ENCODE data around the gene PNPLA1. TPM values are rescaled to one million over a fixed set of nuclear protein-coding genes. Genes with fewer than 3 reads are reported as not detected.
"Not testable (repeated sequence)": the region's sequence is repeated elsewhere in the genome, so short reads cannot be mapped to it uniquely, and the experiment has no call there.

The PNPLA1 gene
- total RNA-seq, 2 donors from 2014 or later, result not detected

GRCh38 chr6:36336208-36336710 is 66.4 kb downstream of the PNPLA1 start:
- ATAC-seq (no peak), DNase-seq (no peak)
- no peaks in the 10 kb centered on the region for H3K9me3 ChIP-seq
- WGBS, 2 donors, result 78 to 80% methylated on average over 5 of the region's 5 CpGs
- no peak overlapping the region for H3K27ac ChIP-seq
- H3K27me3 ChIP-seq, result no peaks in the 10 kb centered on the region
- no peaks in the 10 kb centered on the region for H3K36me3 ChIP-seq (replicated peaks in 1 of 2; ENCODE audit: insufficient read depth in 1 of 2, low read depth in 2 of 2)
- H3K4me3 ChIP-seq, result no peak overlapping the region
- no peak for TF ChIP-seq CTCF (IDR thresholded peaks at IDR 0.05)
- no peak for TF ChIP-seq POLR2A (IDR thresholded peaks at IDR 0.05)
- peaks cover 38% of the 10 kb centered on the region for H3K4me1 ChIP-seq
- intact Hi-C loops (cut with DNase I), result no loop called here

GRCh38 chr6:36336779-36337241 is 67.0 kb downstream of the PNPLA1 start, which contains the start of gene BNIP5:
BNIP5 (minus strand) TSS chr6:36336888; CDS start chr6:36330690, 6,198 bp downstream.
- no peak for DNase-seq
- ATAC-seq, result no peak
- H3K36me3 ChIP-seq (replicated peaks in 1 of 2; ENCODE audit: insufficient read depth in 1 of 2, low read depth in 2 of 2), result no peaks in the 10 kb centered on the region
- 47 to 77% methylated on average over 3 of the region's 3 CpGs for WGBS, 2 donors
- no peaks in the 10 kb centered on the region for H3K27me3 ChIP-seq
- TF ChIP-seq CTCF (IDR thresholded peaks at IDR 0.05) (no peak), POLR2A (IDR thresholded peaks at IDR 0.05) (peak in 1 of 3 donors; percentile 17)
- no peak within 1 kb of the TSS for H3K4me3 ChIP-seq
- H3K4me1 ChIP-seq, result peaks cover 40% of the 10 kb centered on the region
- no peak within 1 kb of the TSS for H3K27ac ChIP-seq
- H3K9me3 ChIP-seq, result no peaks in the 10 kb centered on the region
- intact Hi-C loops (cut with DNase I), result no loop called here

GRCh38 chr6:36337814-36338213 is 68.0 kb downstream of the PNPLA1 start:
- DNase-seq (no peak), ATAC-seq (no peak)
- TF ChIP-seq CTCF (IDR thresholded peaks at IDR 0.05) (no peak), POLR2A (IDR thresholded peaks at IDR 0.05) (no peak)
- H3K27ac ChIP-seq, result no peak overlapping the region
- no peak overlapping the region for H3K4me3 ChIP-seq
- peaks cover 40% of the 10 kb centered on the region for H3K4me1 ChIP-seq
- H3K9me3 ChIP-seq, result no peaks in the 10 kb centered on the region
- intact Hi-C loops (cut with DNase I), result no loop called here
- H3K27me3 ChIP-seq, result no peaks in the 10 kb centered on the region
- no peaks in the 10 kb centered on the region for H3K36me3 ChIP-seq (replicated peaks in 1 of 2; ENCODE audit: insufficient read depth in 1 of 2, low read depth in 2 of 2)
- WGBS, 2 donors, result 94 to 100% methylated on average over 1 of the region's 1 CpG

- H3K27ac ChIP-seq; H3K9me3 ChIP-seq; H3K27me3 ChIP-seq; H3K4me3 ChIP-seq; ATAC-seq; H3K36me3 ChIP-seq (replicated peaks in 1 of 2; ENCODE audit: insufficient read depth in 1 of 2, low read depth in 2 of 2); DNase-seq; intact Hi-C loops (cut with DNase I): not testable (repeated sequence)
- peaks cover 36% of the 10 kb centered on the region for H3K4me1 ChIP-seq
- WGBS, 2 donors, result 0 to 85% methylated on average over 1 of the region's 1 CpG
These were observed 68.4 kb downstream of the PNPLA1 start for GRCh38 chr6:36338223-36338622.

- Histone ChIP-seq H3K4me3 (no peak overlapping the region), H3K27me3 (no peaks in the 10 kb centered on the region), H3K27ac (no peak overlapping the region), H3K9me3 (no peaks in the 10 kb centered on the region), H3K36me3 (replicated peaks in 1 of 2; ENCODE audit: insufficient read depth in 1 of 2, low read depth in 2 of 2) (no peaks in the 10 kb centered on the region), H3K4me1 (peaks cover 27% of the 10 kb centered on the region)
- WGBS, 2 donors, result 70 to 72% methylated on average over 12 of the region's 12 CpGs
- ATAC-seq, result no peak
- intact Hi-C loops (cut with DNase I), result no loop called here
- no peak for TF ChIP-seq CTCF (IDR thresholded peaks at IDR 0.05)
- no peak for TF ChIP-seq POLR2A (IDR thresholded peaks at IDR 0.05)
- DNase-seq, result no peak
These were observed 69.3 kb downstream of the PNPLA1 start for GRCh38 chr6:36339146-36339545.

All from body of pancreas (tissue), 4 donors.